Testis (tissue), 2 donors: Measurements from ENCODE around the gene MAD2L1BP.

Source experiments
- CTCF ChIP-seq, 3 experiments: fragments of 450-650 bp in 2 of 3; fragments of 200-600 bp in 1 of 3; sonication (generic) in 1 of 3; IDR thresholded peaks; one replicate each; pipeline ENCODE4 v1.5.1; 2016 to 2019; ENCODE audit warnings: antibody characterized with exemption in 3 of 3, mild to moderate bottlenecking in 2 of 3, moderate library complexity in 1 of 3
- POLR2A ChIP-seq: fragments of 450-650 bp; IDR thresholded peaks from one replicate; pipeline ENCODE4 v1.6.1; 2017; ENCODE audit warnings: antibody characterized with exemption, mild to moderate bottlenecking, moderate library complexity

- TF ChIP-seq CTCF (IDR thresholded peaks at IDR 0.05) (no peak), POLR2A (no peak)
Observed at GRCh38 chr6:43687437-43688347, 52.1 kb downstream of the MAD2L1BP start, which contains the start of gene MRPS18A.
